Measurements from ENCODE around the gene ADSS1.

DNA sequence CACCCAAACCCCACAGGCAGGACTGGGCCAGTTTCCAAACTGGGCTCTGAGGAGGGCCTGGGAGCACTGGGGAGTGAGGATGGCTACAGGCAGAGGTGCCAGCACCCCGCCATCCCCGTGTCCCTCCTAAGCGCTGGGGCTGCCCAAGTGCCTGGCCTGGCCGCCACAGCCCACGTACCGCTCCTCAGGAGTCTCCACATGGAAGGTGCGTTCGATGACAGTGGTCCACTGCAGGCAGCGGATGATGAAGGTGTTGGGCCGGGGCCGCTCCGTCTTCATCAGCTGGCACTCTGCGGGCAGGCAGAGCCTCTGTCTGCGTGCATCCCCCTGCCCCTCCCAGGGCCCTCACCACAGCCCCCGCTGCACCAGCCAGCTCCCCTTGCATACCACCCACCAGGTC lies 52.5 kb downstream of the ADSS1 start:
- TF ChIP-seq, protein P1, sequence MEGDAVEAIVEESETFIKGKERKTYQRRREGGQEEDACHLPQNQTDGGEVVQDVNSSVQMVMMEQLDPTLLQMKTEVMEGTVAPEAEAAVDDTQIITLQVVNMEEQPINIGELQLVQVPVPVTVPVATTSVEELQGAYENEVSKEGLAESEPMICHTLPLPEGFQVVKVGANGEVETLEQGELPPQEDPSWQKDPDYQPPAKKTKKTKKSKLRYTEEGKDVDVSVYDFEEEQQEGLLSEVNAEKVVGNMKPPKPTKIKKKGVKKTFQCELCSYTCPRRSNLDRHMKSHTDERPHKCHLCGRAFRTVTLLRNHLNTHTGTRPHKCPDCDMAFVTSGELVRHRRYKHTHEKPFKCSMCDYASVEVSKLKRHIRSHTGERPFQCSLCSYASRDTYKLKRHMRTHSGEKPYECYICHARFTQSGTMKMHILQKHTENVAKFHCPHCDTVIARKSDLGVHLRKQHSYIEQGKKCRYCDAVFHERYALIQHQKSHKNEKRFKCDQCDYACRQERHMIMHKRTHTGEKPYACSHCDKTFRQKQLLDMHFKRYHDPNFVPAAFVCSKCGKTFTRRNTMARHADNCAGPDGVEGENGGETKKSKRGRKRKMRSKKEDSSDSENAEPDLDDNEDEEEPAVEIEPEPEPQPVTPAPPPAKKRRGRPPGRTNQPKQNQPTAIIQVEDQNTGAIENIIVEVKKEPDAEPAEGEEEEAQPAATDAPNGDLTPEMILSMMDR (IDR thresholded peaks at IDR 0.05): no peak
- TF ChIP-seq POLR2A (IDR thresholded peaks at IDR 0.05): no peak

All from Peyer's patch (tissue), 4 donors.